HUES64 (cell line): ENCODE measurements around the gene ELANE. TPM values are rescaled to one million over a fixed set of nuclear protein-coding genes. Genes with fewer than 3 reads are reported as not detected.

Source experiments
- H3K27ac ChIP-seq: 2 replicates; pipeline ENCODE4 v1.7.0; 2013; ENCODE audit warnings: low read depth, low read length, inconsistent platforms
- H3K27me3 ChIP-seq: 2 replicates; pipeline ENCODE4 v1.6.1; 2013; ENCODE audit warnings: mild to moderate bottlenecking, low read length; ENCODE audit not compliant: insufficient read depth
- H3K36me3 ChIP-seq: 2 replicates; pipeline ENCODE4 v1.6.1; 2013; ENCODE audit warnings: mild to moderate bottlenecking, low read length; ENCODE audit not compliant: insufficient read depth
- H3K4me1 ChIP-seq: 2 replicates; pipeline ENCODE4 v1.6.1; 2013; ENCODE audit warnings: mild to moderate bottlenecking, low read length, moderate library complexity; ENCODE audit not compliant: insufficient read depth
- H3K4me3 ChIP-seq: 2 replicates; pipeline ENCODE4 v1.5.1; 2013; ENCODE audit warnings: mild to moderate bottlenecking, low read length, moderate library complexity
- H3K9ac ChIP-seq: 2 replicates; pipeline ENCODE4 v1.6.1; 2013; ENCODE audit warnings: mild to moderate bottlenecking, low read depth, low read length
- H3K9me3 ChIP-seq: 2 replicates; pipeline ENCODE4 v1.6.1; 2013; ENCODE audit warnings: low read depth, low read length; ENCODE audit not compliant: insufficient read depth
- WGBS: fragments of 150-250, 120-280 bp; methylation state at CpG from one replicate; pipeline ENCODE4 v1.1.7; 2013; ENCODE audit warnings: missing lambda C conversion rate; 5-methylcytosine and 5-hydroxymethylcytosine counted together
- polyA plus RNA-seq, 2 experiments: library from polyadenylated mRNA; stranded (reverse); fragments of 50-300 nt; gene quantifications; one replicate each; pipeline ENCODE4 v1.2.3, GENCODE V29; 2013

The ELANE gene
- polyA plus RNA-seq (2013, experiment 1 of 2) = not detected
- polyA plus RNA-seq (2013, experiment 2 of 2) = not detected

DNA sequence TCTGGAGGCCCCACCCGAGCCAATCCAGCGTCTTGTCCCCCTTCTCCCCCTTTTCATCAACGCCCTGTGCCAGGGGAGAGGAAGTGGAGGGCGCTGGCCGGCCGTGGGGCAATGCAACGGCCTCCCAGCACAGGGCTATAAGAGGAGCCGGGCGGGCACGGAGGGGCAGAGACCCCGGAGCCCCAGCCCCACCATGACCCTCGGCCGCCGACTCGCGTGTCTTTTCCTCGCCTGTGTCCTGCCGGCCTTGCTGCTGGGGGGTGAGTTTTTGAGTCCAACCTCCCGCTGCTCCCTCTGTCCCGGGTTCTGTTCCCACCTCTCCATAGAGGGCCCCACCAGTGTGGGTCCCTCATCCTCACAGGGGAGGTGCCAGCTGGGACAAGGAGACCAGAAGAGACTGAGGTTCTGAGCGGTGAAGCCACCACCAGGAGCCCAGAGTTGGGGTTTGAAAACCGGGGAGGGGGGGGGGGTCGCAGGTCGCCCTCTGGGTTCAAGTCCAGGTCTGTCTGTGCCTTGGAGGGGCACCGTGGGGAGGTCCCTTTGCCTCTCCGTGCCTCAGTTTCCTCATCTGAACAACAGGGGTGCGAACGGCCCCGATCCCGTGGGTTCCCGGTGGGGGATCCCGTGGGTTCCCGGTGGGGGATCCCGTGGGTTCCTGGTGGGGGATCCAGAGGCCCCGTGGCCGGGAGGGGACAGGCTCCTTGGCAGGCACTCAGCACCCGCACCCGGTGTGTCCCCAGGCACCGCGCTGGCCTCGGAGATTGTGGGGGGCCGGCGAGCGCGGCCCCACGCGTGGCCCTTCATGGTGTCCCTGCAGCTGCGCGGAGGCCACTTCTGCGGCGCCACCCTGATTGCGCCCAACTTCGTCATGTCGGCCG is at the start of gene ELANE:
Gene ELANE (plus strand): TSS at position 168 of the 878 bp plus-strand sequence. CDS start 26 bp downstream, at position 194.
- WGBS = 87% methylated on average over 55 of the region's 55 CpGs
- Histone ChIP-seq H3K27ac (no peak within 1 kb of the TSS), H3K9me3 (no peaks in the 10 kb centered on the region), H3K9ac (no peak within 1 kb of the TSS), H3K36me3 (no peaks in the 10 kb centered on the region), H3K4me3 (no peak within 1 kb of the TSS), H3K27me3 (no peaks in the 10 kb centered on the region), H3K4me1 (no peaks in the 10 kb centered on the region)

GRCh38 chr19:802498-803098 is 49.5 kb upstream of the ELANE start:
- Histone ChIP-seq H3K9me3 (no peaks in the 10 kb centered on the region), H3K27ac (no peak overlapping the region), H3K4me3 (no peak overlapping the region), H3K36me3 (peaks cover 85% of the 10 kb centered on the region), H3K4me1 (peaks cover 22% of the 10 kb centered on the region), H3K9ac (peak overlapping the region; percentile 1; the same call in 1 of the 2 replicates), H3K27me3 (no peaks in the 10 kb centered on the region)
- 90% methylated on average over 28 of the region's 28 CpGs for WGBS

- H3K36me3 ChIP-seq = peaks cover 90% of the 10 kb centered on the region
- H3K27ac ChIP-seq = no peak overlapping the region; the same call in 1 of the 2 replicates
- WGBS = 94% methylated on average over 17 of the region's 17 CpGs
- peaks cover 22% of the 10 kb centered on the region for H3K4me1 ChIP-seq
- H3K27me3 ChIP-seq = no peaks in the 10 kb centered on the region
- no peak overlapping the region for H3K9ac ChIP-seq
- no peak overlapping the region for H3K4me3 ChIP-seq
- H3K9me3 ChIP-seq = no peaks in the 10 kb centered on the region
Observed at GRCh38 chr19:803099-803561, 49.0 kb upstream of the ELANE start.

- Histone ChIP-seq H3K4me1 (peaks cover 22% of the 10 kb centered on the region), H3K9me3 (no peaks in the 10 kb centered on the region), H3K36me3 (peaks cover 97% of the 10 kb centered on the region), H3K4me3 (no peak overlapping the region), H3K27ac (no peak overlapping the region; the same call in 1 of the 2 replicates), H3K27me3 (no peaks in the 10 kb centered on the region), H3K9ac (no peak overlapping the region)
- 95% methylated on average over 31 of the region's 31 CpGs for WGBS
Observed at GRCh38 chr19:803686-804418, 48.3 kb upstream of the ELANE start.

- Histone ChIP-seq H3K9me3 (no peaks in the 10 kb centered on the region), H3K9ac (no peak overlapping the region), H3K36me3 (peaks cover 99% of the 10 kb centered on the region), H3K27me3 (no peaks in the 10 kb centered on the region), H3K4me3 (no peak overlapping the region), H3K27ac (no peak overlapping the region), H3K4me1 (peaks cover 18% of the 10 kb centered on the region)
- WGBS = 96% methylated on average over 53 of the region's 53 CpGs
Observed at GRCh38 chr19:804419-805165, 47.5 kb upstream of the ELANE start.

DNA sequence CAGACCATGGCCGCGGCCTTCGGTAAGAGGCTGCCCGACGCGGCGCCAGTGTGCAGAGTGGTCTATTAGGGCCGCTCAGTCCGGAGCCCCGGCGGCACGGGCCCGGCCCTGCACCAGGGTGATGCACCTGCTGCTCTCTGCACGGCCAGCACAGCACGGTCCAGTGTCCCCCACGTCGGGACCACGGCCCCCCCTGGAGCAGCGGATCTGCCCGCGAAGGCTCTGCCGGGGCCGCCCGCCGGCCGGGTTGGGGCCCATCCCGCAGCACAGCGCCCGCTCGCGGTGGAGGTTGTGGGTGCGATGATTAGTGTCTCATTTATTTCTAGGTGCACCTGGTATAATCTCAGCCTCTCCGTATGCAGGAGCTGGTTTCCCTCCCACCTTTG is 46.9 kb upstream of the ELANE start:
- 96% methylated on average over 33 of the region's 33 CpGs for WGBS
- Histone ChIP-seq H3K36me3 (peaks cover 99% of the 10 kb centered on the region), H3K27ac (peak overlapping the region; percentile 25; the same call in 1 of the 2 replicates), H3K4me3 (no peak overlapping the region), H3K9ac (no peak overlapping the region), H3K9me3 (no peaks in the 10 kb centered on the region), H3K27me3 (no peaks in the 10 kb centered on the region), H3K4me1 (peaks cover 15% of the 10 kb centered on the region)

- Histone ChIP-seq H3K4me1 (peaks cover 8% of the 10 kb centered on the region; the same call in 1 of the 2 replicates), H3K36me3 (peaks cover 99% of the 10 kb centered on the region), H3K4me3 (no peak overlapping the region), H3K9me3 (no peaks in the 10 kb centered on the region), H3K9ac (no peak overlapping the region), H3K27me3 (no peaks in the 10 kb centered on the region), H3K27ac (peak overlapping the region; percentile 30; the same call in 1 of the 2 replicates)
- 94% methylated on average over 93 of the region's 93 CpGs for WGBS
Observed at GRCh38 chr19:805600-806550, 46.2 kb upstream of the ELANE start.

DNA sequence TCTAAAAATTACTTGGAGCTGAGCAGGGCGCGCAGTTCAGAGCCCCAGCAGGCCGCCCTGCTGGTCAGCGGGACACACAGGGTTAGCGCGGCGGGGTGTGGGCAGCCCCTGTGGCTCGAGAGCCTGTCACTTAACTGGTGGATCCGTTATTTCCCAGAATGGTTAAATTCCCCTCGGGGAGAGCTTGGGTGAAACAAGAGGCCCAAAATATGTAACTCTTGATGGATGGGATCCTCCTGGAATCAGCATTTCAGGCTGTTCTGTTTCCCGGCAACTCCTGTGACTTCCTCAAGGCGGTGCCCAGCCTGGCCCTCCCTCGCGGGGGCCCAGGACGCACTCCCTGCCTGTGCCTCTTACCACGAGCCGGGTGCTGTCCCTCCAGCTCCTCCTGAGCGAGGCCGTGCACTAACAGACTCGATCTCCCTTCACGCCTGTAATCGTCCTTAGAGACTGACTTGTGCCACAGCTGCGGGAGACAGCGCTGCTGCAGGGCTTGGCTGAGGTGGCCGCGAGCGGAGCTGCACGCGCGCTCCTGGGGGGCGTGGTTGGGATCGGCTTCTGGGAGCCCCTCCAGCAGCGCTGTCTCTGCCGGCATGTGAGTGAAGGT is 45.2 kb upstream of the ELANE start:
- Histone ChIP-seq H3K9me3 (no peaks in the 10 kb centered on the region), H3K4me1 (peaks cover 2% of the 10 kb centered on the region; the same call in 1 of the 2 replicates), H3K27me3 (no peaks in the 10 kb centered on the region), H3K36me3 (peaks cover 99% of the 10 kb centered on the region), H3K9ac (no peak overlapping the region), H3K4me3 (no peak overlapping the region), H3K27ac (no peak overlapping the region)
- 96% methylated on average over 34 of the region's 34 CpGs for WGBS

GRCh38 chr19:807627-808422 is 44.3 kb upstream of the ELANE start:
- H3K27me3 ChIP-seq = no peaks in the 10 kb centered on the region
- 96% methylated on average over 44 of the region's 44 CpGs for WGBS
- no peak overlapping the region for H3K27ac ChIP-seq
- no peak overlapping the region for H3K9ac ChIP-seq
- H3K36me3 ChIP-seq = peaks cover 93% of the 10 kb centered on the region
- no peaks in the 10 kb centered on the region for H3K9me3 ChIP-seq
- no peaks in the 10 kb centered on the region for H3K4me1 ChIP-seq
- no peak overlapping the region for H3K4me3 ChIP-seq
